ENCODE data around the gene PDE1A. TPM values are rescaled to one million over a fixed set of nuclear protein-coding genes. Genes with fewer than 3 reads are reported as not detected.

PDE1A gene
- polyA plus RNA-seq, 1 of the 3 experiments (the other 2 are of a cell fraction), result 0.08 TPM

DNA sequence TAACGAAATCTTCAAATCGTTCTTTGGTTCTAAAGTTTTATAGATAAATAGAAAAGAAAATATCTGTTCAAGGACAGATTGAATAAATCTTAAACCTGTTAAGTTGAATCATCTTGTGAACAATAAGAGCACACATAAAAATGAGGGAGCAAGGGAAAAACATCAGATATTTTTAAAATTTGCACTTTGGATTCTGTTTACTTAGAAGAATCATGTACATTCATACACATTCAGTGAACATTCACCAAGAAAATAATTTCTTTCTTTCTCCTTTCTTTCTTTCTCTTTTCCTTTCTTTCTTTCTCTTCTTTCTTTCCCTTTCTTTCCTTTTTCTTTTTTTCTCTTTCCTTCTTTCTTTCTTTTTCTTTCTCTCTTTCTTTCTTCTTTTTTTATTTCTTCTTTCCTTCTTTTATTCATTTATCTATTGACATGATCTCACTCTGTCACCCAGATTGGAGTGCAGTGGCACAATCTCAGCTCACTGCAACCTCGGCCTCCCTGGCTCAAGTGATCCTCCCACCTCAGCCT lies 164.9 kb downstream of the PDE1A start:
- ChIA-PET CTCF (interaction anchor here (0.8 kb wide), 1 partner anchor 9 kb away, joined by 3 read pairs; no protein-coding TSS in a partner anchor), POLR2A (no interaction called here)
- H3K36me3 ChIP-seq (replicated peaks in 1 of 2; ENCODE audit: control insufficient read depth in 1 of 2, insufficient read depth in 2 of 2, low read length in 1 of 2), result no peaks in the 10 kb centered on the region
- no peak overlapping the region for H3K27ac ChIP-seq (ENCODE audit: low read depth in 2 of 2, low read length in 1 of 2)
- no peak for DNase-seq
- H3K9me3 ChIP-seq, result no peaks in the 10 kb centered on the region
- TF ChIP-seq, protein P1, sequence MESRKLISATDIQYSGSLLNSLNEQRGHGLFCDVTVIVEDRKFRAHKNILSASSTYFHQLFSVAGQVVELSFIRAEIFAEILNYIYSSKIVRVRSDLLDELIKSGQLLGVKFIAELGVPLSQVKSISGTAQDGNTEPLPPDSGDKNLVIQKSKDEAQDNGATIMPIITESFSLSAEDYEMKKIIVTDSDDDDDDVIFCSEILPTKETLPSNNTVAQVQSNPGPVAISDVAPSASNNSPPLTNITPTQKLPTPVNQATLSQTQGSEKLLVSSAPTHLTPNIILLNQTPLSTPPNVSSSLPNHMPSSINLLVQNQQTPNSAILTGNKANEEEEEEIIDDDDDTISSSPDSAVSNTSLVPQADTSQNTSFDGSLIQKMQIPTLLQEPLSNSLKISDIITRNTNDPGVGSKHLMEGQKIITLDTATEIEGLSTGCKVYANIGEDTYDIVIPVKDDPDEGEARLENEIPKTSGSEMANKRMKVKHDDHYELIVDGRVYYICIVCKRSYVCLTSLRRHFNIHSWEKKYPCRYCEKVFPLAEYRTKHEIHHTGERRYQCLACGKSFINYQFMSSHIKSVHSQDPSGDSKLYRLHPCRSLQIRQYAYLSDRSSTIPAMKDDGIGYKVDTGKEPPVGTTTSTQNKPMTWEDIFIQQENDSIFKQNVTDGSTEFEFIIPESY (IDR thresholded peaks at IDR 0.05; ENCODE audit: borderline replicate concordance, low read depth), result no peak
- TF ChIP-seq RCOR1 (IDR thresholded peaks at IDR 0.05; ENCODE audit: low read length) (no peak), REST (IDR thresholded peaks at IDR 0.05; ENCODE audit: low read depth, low read length) (no peak), ELF1 (IDR thresholded peaks at IDR 0.05) (no peak), IRF3 (IDR thresholded peaks at IDR 0.05; ENCODE audit: low read depth, low read length) (no peak), FOSL2 (IDR thresholded peaks at IDR 0.05; ENCODE audit: borderline replicate concordance, low read depth) (no peak), GATA2 (CRISPR knock-in tag; IDR thresholded peaks at IDR 0.05) (no peak), TAF1 (IDR thresholded peaks at IDR 0.05; ENCODE audit: borderline replicate concordance, low read depth, low read length) (no peak), FOXM1 (IDR thresholded peaks at IDR 0.05; ENCODE audit: low read depth) (no peak), SIN3A (IDR thresholded peaks at IDR 0.05; ENCODE audit: borderline replicate concordance, low read depth, low read length) (no peak), FOXJ3 (CRISPR knock-in tag; IDR thresholded peaks at IDR 0.05) (no peak), MEF2A (IDR thresholded peaks at IDR 0.05; ENCODE audit: borderline replicate concordance, low read depth) (no peak), POLR2AphosphoS5 (IDR thresholded peaks at IDR 0.05; ENCODE audit: low read depth, low read length) (no peak), RAD21 (IDR thresholded peaks at IDR 0.05; ENCODE audit: low read length) (no peak), RXRA (IDR thresholded peaks at IDR 0.05; ENCODE audit: borderline replicate concordance, low read depth) (no peak), EZH2phosphoT487 (IDR thresholded peaks at IDR 0.05; ENCODE audit: borderline replicate concordance, low read depth) (no peak), SMC3 (IDR thresholded peaks at IDR 0.05; ENCODE audit: low read depth, low read length) (no peak)
- TF ChIP-seq, protein P2, sequence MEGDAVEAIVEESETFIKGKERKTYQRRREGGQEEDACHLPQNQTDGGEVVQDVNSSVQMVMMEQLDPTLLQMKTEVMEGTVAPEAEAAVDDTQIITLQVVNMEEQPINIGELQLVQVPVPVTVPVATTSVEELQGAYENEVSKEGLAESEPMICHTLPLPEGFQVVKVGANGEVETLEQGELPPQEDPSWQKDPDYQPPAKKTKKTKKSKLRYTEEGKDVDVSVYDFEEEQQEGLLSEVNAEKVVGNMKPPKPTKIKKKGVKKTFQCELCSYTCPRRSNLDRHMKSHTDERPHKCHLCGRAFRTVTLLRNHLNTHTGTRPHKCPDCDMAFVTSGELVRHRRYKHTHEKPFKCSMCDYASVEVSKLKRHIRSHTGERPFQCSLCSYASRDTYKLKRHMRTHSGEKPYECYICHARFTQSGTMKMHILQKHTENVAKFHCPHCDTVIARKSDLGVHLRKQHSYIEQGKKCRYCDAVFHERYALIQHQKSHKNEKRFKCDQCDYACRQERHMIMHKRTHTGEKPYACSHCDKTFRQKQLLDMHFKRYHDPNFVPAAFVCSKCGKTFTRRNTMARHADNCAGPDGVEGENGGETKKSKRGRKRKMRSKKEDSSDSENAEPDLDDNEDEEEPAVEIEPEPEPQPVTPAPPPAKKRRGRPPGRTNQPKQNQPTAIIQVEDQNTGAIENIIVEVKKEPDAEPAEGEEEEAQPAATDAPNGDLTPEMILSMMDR (IDR thresholded peaks at IDR 0.05), result no peak
- TF ChIP-seq, protein P3, sequence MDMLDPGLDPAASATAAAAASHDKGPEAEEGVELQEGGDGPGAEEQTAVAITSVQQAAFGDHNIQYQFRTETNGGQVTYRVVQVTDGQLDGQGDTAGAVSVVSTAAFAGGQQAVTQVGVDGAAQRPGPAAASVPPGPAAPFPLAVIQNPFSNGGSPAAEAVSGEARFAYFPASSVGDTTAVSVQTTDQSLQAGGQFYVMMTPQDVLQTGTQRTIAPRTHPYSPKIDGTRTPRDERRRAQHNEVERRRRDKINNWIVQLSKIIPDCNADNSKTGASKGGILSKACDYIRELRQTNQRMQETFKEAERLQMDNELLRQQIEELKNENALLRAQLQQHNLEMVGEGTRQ (IDR thresholded peaks at IDR 0.05; ENCODE audit: borderline replicate concordance, low read depth, low read length), result no peak
- TF ChIP-seq, protein P4, sequence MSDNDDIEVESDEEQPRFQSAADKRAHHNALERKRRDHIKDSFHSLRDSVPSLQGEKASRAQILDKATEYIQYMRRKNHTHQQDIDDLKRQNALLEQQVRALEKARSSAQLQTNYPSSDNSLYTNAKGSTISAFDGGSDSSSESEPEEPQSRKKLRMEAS (IDR thresholded peaks at IDR 0.05; ENCODE audit: low read depth), result no peak
- 91% methylated on average over 3 of the region's 3 CpGs for WGBS (ENCODE audit: low lambda C conversion rate)
- no peak overlapping the region for H3K4me2 ChIP-seq
- H3K4me1 ChIP-seq (ENCODE audit: control insufficient read depth in 1 of 2, insufficient read depth in 2 of 2, low read depth in 1 of 2, low read length in 1 of 2), result no peaks in the 10 kb centered on the region
- H3K4me3 ChIP-seq (ENCODE audit: low read depth in 2 of 2, low read length in 1 of 2), result no peak overlapping the region
- no peaks in the 10 kb centered on the region for H3K79me2 ChIP-seq (ENCODE audit: insufficient read depth)
- no peaks in the 10 kb centered on the region for H3F3A ChIP-seq (replicated peaks; ENCODE audit: insufficient read depth)
- H3K27me3 ChIP-seq (ENCODE audit: insufficient read depth), result no peaks in the 10 kb centered on the region
- no peak overlapping the region for H3K9ac ChIP-seq
- H4K20me1 ChIP-seq (ENCODE audit: insufficient read depth), result no peaks in the 10 kb centered on the region
- no peak overlapping the region for H2AFZ ChIP-seq (ENCODE audit: low read depth)
- H3K9me2 ChIP-seq, result no peaks in the 10 kb centered on the region

All from SK-N-SH (cell line).